Heart left ventricle (tissue), 13 donors: ENCODE data around the gene NDUFAF3.

Source experiments
- CTCF ChIP-seq, 12 donors: fragments of 200-600 bp; sonication (generic) in 4 of 12; IDR thresholded peaks; one replicate each; pipeline versions ENCODE4 v1.5.0 to v1.8.0; 2018 to 2022; ENCODE audit warnings: antibody characterized with exemption in 12 of 12, mild to moderate bottlenecking in 5 of 12
- POLR2A ChIP-seq, 2 donors: fragments of 450-650 bp; IDR thresholded peaks; one replicate each; pipeline ENCODE4 v1.6.1; 2017; ENCODE audit warnings: antibody characterized with exemption in 2 of 2, mild to moderate bottlenecking in 2 of 2, moderate library complexity in 2 of 2
- donor health status: ischemic (EF 13 %, LVEDD 7.1; RV severe dilation, severe dysfunction).
- donor health status: DM: no; HTN: yes; CAD: no.
- donor health status: DM: no; HTN: no; CAD: no.
- donor health status: ischemic (EF 25% LVEDD 6.9; RV normal size, moderate dysfunction).
- donor health status: ischemic (EF 25% LVEDD 5.7; RV mildly dilated, moderate dysfunction).
- donor health status: ischemic (EF 35%, LVEDD 5.7; RV mildly dilated, moderate dysfunction).
- donor health status: nonischemic (EF 11% LVEDD 7.7; RV severe dilation, severe dysfunction).
- donor health status: DM: yes; HTN: yes; CAD: no.
- donor health status: PGD.
- donor health status: ischemic (EF 29% LVEDD 5.4; RV normal size, mild dysfunction).
- donor health status: nonischemic (EF 23%, LVEDD 6.1; RV moderate dilation, normal function).

GRCh38 chr3:48989126-48989795 lies 32.7 kb upstream of the NDUFAF3 start:
- TF ChIP-seq CTCF (IDR thresholded peaks at IDR 0.05) = no peak
- no peak for TF ChIP-seq POLR2A (IDR thresholded peaks at IDR 0.05)
